MCF 10A (cell line): ENCODE measurements around the gene LIX1L. TPM values are rescaled to one million over a fixed set of nuclear protein-coding genes. Genes with fewer than 3 reads are reported as not detected.

Experiments used
- BruUV-seq: library from RNA; stranded (reverse); fragments of 400-500 nt; replicated peaks from 2 replicates; lab custom pipeline; 2021; lab: Mats Ljungman, UMichigan
- CTCF ChIA-PET: fragments of 300-600 bp; sonication (Branson Sonifier 250); formaldehyde crosslinking; extraction: SDS; loops from one replicate; lab custom pipeline; 2021; ENCODE audit warnings: antibody characterized with exemption, inconsistent platforms; lab: Yijun Ruan, JAX
- POLR2A ChIA-PET: fragments of 300-600, 350-650 bp; sonication (Branson Sonifier 250); formaldehyde crosslinking; extraction: SDS; loops from one replicate; lab custom pipeline; 2020; ENCODE audit warnings: antibody characterized with exemption, inconsistent platforms; lab: Yijun Ruan, JAX
- DNase-seq: peaks from one replicate; pipeline ENCODE4 v3.0.0-alpha.2; 2018; ENCODE audit not compliant: unreplicated experiment
- H3K27ac Mint-ChIP-seq: one replicate; pipeline ENCODE4 v1.8.0; 2022; ENCODE audit warnings: mild to moderate bottlenecking, low read depth, mixed read lengths; ENCODE audit not compliant: unreplicated experiment
- H3K27me3 Mint-ChIP-seq: one replicate; pipeline ENCODE4 v1.8.0; 2022; ENCODE audit warnings: mixed read lengths; ENCODE audit not compliant: insufficient read depth, unreplicated experiment
- H3K36me3 Mint-ChIP-seq: one replicate; pipeline ENCODE4 v1.8.0; 2022; ENCODE audit warnings: mild to moderate bottlenecking, moderate library complexity, mixed read lengths; ENCODE audit not compliant: insufficient read depth, unreplicated experiment
- H3K4me1 Mint-ChIP-seq: one replicate; pipeline ENCODE4 v1.8.0; 2022; ENCODE audit warnings: mixed read lengths; ENCODE audit not compliant: insufficient read depth, unreplicated experiment
- H3K4me3 Mint-ChIP-seq: one replicate; pipeline ENCODE4 v1.8.0; 2022; ENCODE audit warnings: mild to moderate bottlenecking, moderate library complexity, mixed read lengths; ENCODE audit not compliant: unreplicated experiment
- H3K9me3 Mint-ChIP-seq: one replicate; pipeline ENCODE4 v1.8.0; 2022; ENCODE audit warnings: mixed read lengths; ENCODE audit not compliant: unreplicated experiment
- intact Hi-C: fragments of 100-400 bp; cut with micrococcal nuclease; formaldehyde crosslinking; loops from 2 replicates; pipeline ENCODE4 v1.14.1; 2022
- total RNA-seq: library from RNA; stranded (reverse); gene quantifications from 2 replicates; pipeline ENCODE4 v1.2.3, GENCODE V29; 2022
- TF ChIP-seq, protein P1 (sequence below): fragments of 200-600 bp; IDR thresholded peaks from one replicate; pipeline ENCODE4 v1.8.0; 2022; ENCODE audit warnings: antibody characterized with exemption, mild to moderate bottlenecking; ENCODE audit not compliant: unreplicated experiment

LIX1L gene
- total RNA-seq, 1 experiment from 2014 or later, result 42.1 TPM

- no peaks in the 10 kb centered on the region for H3K27me3 Mint-ChIP-seq
- H3K4me1 Mint-ChIP-seq, result peaks cover 57% of the 10 kb centered on the region
- H3K9me3 Mint-ChIP-seq, result no peaks in the 10 kb centered on the region
- H3K4me3 Mint-ChIP-seq, result peak overlapping the region; percentile 80
- TF ChIP-seq, protein P1, sequence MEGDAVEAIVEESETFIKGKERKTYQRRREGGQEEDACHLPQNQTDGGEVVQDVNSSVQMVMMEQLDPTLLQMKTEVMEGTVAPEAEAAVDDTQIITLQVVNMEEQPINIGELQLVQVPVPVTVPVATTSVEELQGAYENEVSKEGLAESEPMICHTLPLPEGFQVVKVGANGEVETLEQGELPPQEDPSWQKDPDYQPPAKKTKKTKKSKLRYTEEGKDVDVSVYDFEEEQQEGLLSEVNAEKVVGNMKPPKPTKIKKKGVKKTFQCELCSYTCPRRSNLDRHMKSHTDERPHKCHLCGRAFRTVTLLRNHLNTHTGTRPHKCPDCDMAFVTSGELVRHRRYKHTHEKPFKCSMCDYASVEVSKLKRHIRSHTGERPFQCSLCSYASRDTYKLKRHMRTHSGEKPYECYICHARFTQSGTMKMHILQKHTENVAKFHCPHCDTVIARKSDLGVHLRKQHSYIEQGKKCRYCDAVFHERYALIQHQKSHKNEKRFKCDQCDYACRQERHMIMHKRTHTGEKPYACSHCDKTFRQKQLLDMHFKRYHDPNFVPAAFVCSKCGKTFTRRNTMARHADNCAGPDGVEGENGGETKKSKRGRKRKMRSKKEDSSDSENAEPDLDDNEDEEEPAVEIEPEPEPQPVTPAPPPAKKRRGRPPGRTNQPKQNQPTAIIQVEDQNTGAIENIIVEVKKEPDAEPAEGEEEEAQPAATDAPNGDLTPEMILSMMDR, result no peak
- DNase-seq, result peak; percentile 26
- intact Hi-C loops, result loop anchor here (2.0 kb wide), 1 partner anchor 38 kb away; the partner anchor contains the start of gene PEX11B
- peak overlapping the region; percentile 80 for H3K27ac Mint-ChIP-seq
- ChIA-PET CTCF (interaction anchor here (1.1 to 3.8 kb wide), 8 partner anchors 11 to 81 kb away, joined by 3 to 32 read pairs (median 4); partner anchors contain the start of gene ITGA10), POLR2A (interaction anchor here (0.6 to 7.0 kb wide), 28 partner anchors 8 to 676 kb away, joined by 3 to 136 read pairs (median 10); partner anchors contain the start of genes ANKRD34A, ITGA10, PEX11B and PIAS3)
- TSS peak; percentile 63 for BruUV-seq
- peaks cover 11% of the 10 kb centered on the region for H3K36me3 Mint-ChIP-seq
Observed at GRCh38 chr1:145956781-145957442, 905 bp downstream of the LIX1L start.

- Mint-ChIP-seq H3K9me3 (no peaks in the 10 kb centered on the region), H3K36me3 (peaks cover 16% of the 10 kb centered on the region), H3K4me1 (peaks cover 52% of the 10 kb centered on the region), H3K27me3 (no peaks in the 10 kb centered on the region), H3K4me3 (peak overlapping the region; percentile 80), H3K27ac (peak overlapping the region; percentile 80)
- ChIA-PET CTCF (interaction anchor here (1.1 to 3.8 kb wide), 5 partner anchors 8 to 64 kb away, joined by 3 to 32 read pairs (median 5); partner anchors contain the start of genes ANKRD34A, ITGA10 and POLR3GL), POLR2A (interaction anchor here (0.9 to 7.0 kb wide), 20 partner anchors 9 to 166 kb away, joined by 3 to 136 read pairs (median 21); partner anchors contain the start of genes ANKRD34A, ITGA10, PEX11B and PIAS3)
- TF ChIP-seq, protein P1, result no peak
- DNase-seq, result no peak
- no TSS peak for BruUV-seq
- intact Hi-C loops, result loop anchor here (2.0 kb wide), 1 partner anchor 38 kb away; the partner anchor contains the start of gene PEX11B
Observed at GRCh38 chr1:145956361-145956760, 1.5 kb downstream of the LIX1L start.

- ChIA-PET CTCF (interaction anchor here (0.9 to 2.3 kb wide), 4 partner anchors 9 to 63 kb away, joined by 3 to 11 read pairs (median 4); partner anchors contain the start of genes ANKRD34A and POLR3GL), POLR2A (interaction anchor here (0.6 to 7.0 kb wide), 11 partner anchors 10 to 96 kb away, joined by 3 to 136 read pairs (median 48); partner anchors contain the start of genes ANKRD34A, PEX11B, PIAS3 and POLR3GL)
- Mint-ChIP-seq H3K9me3 (no peaks in the 10 kb centered on the region), H3K4me3 (peak overlapping the region; percentile 80), H3K36me3 (peaks cover 11% of the 10 kb centered on the region), H3K27ac (peak overlapping the region; percentile 80), H3K27me3 (no peaks in the 10 kb centered on the region), H3K4me1 (peaks cover 51% of the 10 kb centered on the region)
- intact Hi-C loops, result no loop called here
- TF ChIP-seq, protein P1, result no peak
- no peak for DNase-seq
- no TSS peak for BruUV-seq
Observed at GRCh38 chr1:145955436-145955835, 2.4 kb downstream of the LIX1L start.

DNA sequence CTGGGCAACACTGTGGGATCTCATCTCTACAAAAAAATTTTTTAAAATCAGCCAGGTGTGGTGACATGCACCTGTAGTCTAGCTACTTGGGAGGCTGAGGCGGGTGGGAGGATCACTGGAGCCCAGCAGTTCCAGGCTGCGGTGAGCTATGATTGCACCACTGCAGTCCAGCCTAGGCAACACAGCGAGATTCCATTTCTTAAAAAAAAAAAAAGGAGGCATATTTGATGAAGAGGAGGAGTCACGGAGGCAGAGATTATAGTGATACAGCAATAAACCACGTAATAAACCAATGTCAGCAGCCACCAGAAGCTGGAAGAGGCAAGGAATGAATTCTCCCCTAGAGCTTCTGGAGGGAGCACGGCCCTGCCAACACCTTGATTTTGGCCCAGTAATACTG, 4.0 kb downstream of the LIX1L start:
- Mint-ChIP-seq H3K27me3 (no peaks in the 10 kb centered on the region), H3K27ac (no peak overlapping the region), H3K36me3 (peaks cover 17% of the 10 kb centered on the region), H3K9me3 (no peaks in the 10 kb centered on the region), H3K4me1 (peaks cover 48% of the 10 kb centered on the region), H3K4me3 (no peak overlapping the region)
- ChIA-PET POLR2A (interaction anchor here (0.9 to 7.0 kb wide), 9 partner anchors 12 to 95 kb away, joined by 3 to 109 read pairs (median 7); partner anchors contain the start of genes ANKRD34A, PEX11B, PIAS3 and POLR3GL), CTCF (interaction anchor here (0.7 to 2.3 kb wide), 4 partner anchors 27 to 214 kb away, joined by 4 to 11 read pairs (median 5); partner anchors contain the start of gene RBM8A)
- DNase-seq, result no peak
- BruUV-seq, result no TSS peak
- intact Hi-C loops, result no loop called here
- TF ChIP-seq, protein P1, result no peak
